Epidermal melanocyte (primary cell): ENCODE measurements around the gene BPIFA3.
"Not testable (repeated sequence)": the region's sequence is repeated elsewhere in the genome, so short reads cannot be mapped to it uniquely, and the experiment has no call there.

Experiments used
- DNase-seq: peaks from one replicate; pipeline ENCODE4 v3.0.0; 2011; ENCODE audit warnings: low spot score; ENCODE audit not compliant: insufficient read length

Gene BPIFA3

GRCh38 chr20:33217052-33217451, at the start of gene BPIFA3:
TSS of gene BPIFA3 (plus strand) at chr20:33217352. CDS start at chr20:33217537, 185 bp downstream.
- DNase-seq, result no peak

GRCh38 chr20:33167859-33168258, 49.3 kb upstream of the BPIFA3 start, which contains the start of gene BPIFA2:
TSS of gene BPIFA2 (plus strand) at chr20:33168159. CDS start at chr20:33169146, 987 bp downstream.
- DNase-seq, result no peak

- DNase-seq, result no peak
Measured at GRCh38 chr20:33169176-33169794, 47.9 kb upstream of the BPIFA3 start.

- no peak for DNase-seq
Measured at GRCh38 chr20:33172781-33173180, 44.4 kb upstream of the BPIFA3 start.

GRCh38 chr20:33175123-33175522, 42.0 kb upstream of the BPIFA3 start:
- DNase-seq, result no peak

GRCh38 chr20:33176101-33176500, 41.1 kb upstream of the BPIFA3 start:
- no peak for DNase-seq

GRCh38 chr20:33177866-33178265, 39.3 kb upstream of the BPIFA3 start:
- no peak for DNase-seq

GRCh38 chr20:33178726-33179125, 38.4 kb upstream of the BPIFA3 start:
- no peak for DNase-seq

- DNase-seq, result no peak
Measured at GRCh38 chr20:33180169-33180568, 37.0 kb upstream of the BPIFA3 start.

GRCh38 chr20:33181482-33182093, 35.6 kb upstream of the BPIFA3 start:
- DNase-seq, result no peak

- DNase-seq, result no peak
Measured at GRCh38 chr20:33183312-33183711, 33.8 kb upstream of the BPIFA3 start.

GRCh38 chr20:33185031-33185590, 32.0 kb upstream of the BPIFA3 start:
- not testable (repeated sequence) for DNase-seq

GRCh38 chr20:33187491-33187890, 29.7 kb upstream of the BPIFA3 start:
- DNase-seq, result no peak

- no peak for DNase-seq
Measured at GRCh38 chr20:33188421-33188820, 28.7 kb upstream of the BPIFA3 start.

GRCh38 chr20:33191484-33191883, 25.7 kb upstream of the BPIFA3 start:
- DNase-seq, result no peak

- DNase-seq, result no peak
Measured at GRCh38 chr20:33191955-33192354, 25.2 kb upstream of the BPIFA3 start.

GRCh38 chr20:33192912-33193501, 24.1 kb upstream of the BPIFA3 start:
- DNase-seq, result no peak

GRCh38 chr20:33199026-33199425, 18.1 kb upstream of the BPIFA3 start:
- DNase-seq, result no peak

GRCh38 chr20:33202451-33202850, 14.7 kb upstream of the BPIFA3 start:
- DNase-seq, result no peak

- no peak for DNase-seq
Measured at GRCh38 chr20:33203444-33203843, 13.7 kb upstream of the BPIFA3 start.

- peak; percentile 64 for DNase-seq
Measured at GRCh38 chr20:33209789-33210188, 7.4 kb upstream of the BPIFA3 start.

- no peak for DNase-seq
Measured at GRCh38 chr20:33210371-33210770, 6.8 kb upstream of the BPIFA3 start.
